Subcutaneous adipose tissue (tissue), 4 donors: ENCODE measurements around the gene MRAS. TPM values are rescaled to one million over a fixed set of nuclear protein-coding genes. Genes with fewer than 3 reads are reported as not detected.

ENCODE experiments used
- CTCF ChIP-seq: fragments of 450-650 bp; IDR thresholded peaks from one replicate; pipeline ENCODE4 v1.5.1; 2016; ENCODE audit warnings: low read depth, mild to moderate bottlenecking, control low read depth, antibody characterized with exemption, moderate library complexity
- total RNA-seq, 4 donors: library from RNA; depleted of rRNA; stranded (reverse); fragments of >200 nt; gene quantifications; one replicate each; pipeline ENCODE4 v1.1.0, GENCODE V29; 2016

Gene MRAS
- total RNA-seq, 4 donors from 2014 or later = 121 to 219 (median 148) TPM

DNA sequence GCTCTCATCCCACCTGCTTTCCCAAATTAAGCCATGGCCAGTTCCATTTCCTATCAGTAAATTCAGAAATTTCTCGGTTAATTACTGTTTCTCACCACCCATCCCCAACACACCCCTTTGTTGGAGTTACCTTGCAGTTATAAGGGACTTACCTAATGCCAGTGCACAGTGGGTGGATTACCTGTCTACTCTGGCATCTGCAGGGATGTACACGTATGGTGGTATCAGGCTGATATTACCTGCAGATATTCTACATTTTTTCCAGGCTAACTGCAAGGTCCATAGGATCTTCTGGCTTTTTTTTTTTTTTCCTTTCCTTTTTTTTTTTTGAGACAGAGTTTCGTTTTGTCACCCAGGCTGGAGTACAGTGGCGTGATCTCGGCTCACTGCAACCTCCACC, 7.9 kb upstream of the MRAS start:
- no peak for TF ChIP-seq CTCF

- TF ChIP-seq CTCF = no peak
Observed at GRCh38 chr3:138344754-138345153, 3.6 kb upstream of the MRAS start.

GRCh38 chr3:138348754-138349739, 668 bp downstream of the MRAS start:
- TF ChIP-seq CTCF = no peak

GRCh38 chr3:138349926-138350665, 1.7 kb downstream of the MRAS start:
- no peak for TF ChIP-seq CTCF

GRCh38 chr3:138351151-138351550, 2.8 kb downstream of the MRAS start:
- no peak for TF ChIP-seq CTCF

- no peak for TF ChIP-seq CTCF
Observed at GRCh38 chr3:138351916-138352550, 3.7 kb downstream of the MRAS start.

DNA sequence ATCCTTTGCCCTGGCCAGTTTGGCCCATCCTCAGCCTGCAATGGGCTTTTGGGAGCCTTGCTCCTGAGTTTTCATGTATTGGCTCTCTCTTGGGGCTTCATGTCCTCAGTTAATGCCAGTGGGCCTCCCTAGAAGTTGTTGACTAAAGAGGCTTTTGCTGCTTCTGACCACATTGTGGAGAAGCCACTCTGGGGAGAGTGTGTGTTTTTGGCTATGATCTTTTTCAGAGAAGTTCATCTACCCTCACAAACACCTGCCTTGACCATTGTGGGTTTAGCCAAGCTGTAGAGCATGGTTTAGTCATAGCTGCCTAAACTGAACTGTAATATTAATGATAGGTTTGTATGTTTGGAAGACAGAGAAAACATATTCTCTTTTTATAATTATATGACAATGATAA, 6.0 kb downstream of the MRAS start:
- TF ChIP-seq CTCF = no peak
